COR-L47 (cell line): ENCODE data around the gene CD28.
"Not testable (repeated sequence)": the region's sequence is repeated elsewhere in the genome, so short reads cannot be mapped to it uniquely, and the experiment has no call there.

ENCODE experiments used
- DNase-seq: peaks from one replicate; lab custom pipeline; 2025; lab: John Stamatoyannopoulos, UW

The CD28 gene

GRCh38 chr2:203784710-203785270 lies 78.4 kb downstream of the CD28 start:
- DNase-seq, result not testable (repeated sequence)

GRCh38 chr2:203785391-203786110 lies 79.1 kb downstream of the CD28 start:
- DNase-seq, result not testable (repeated sequence)

- DNase-seq, result no peak
Observed at GRCh38 chr2:203786549-203787351, 80.3 kb downstream of the CD28 start.

GRCh38 chr2:203787979-203788378 lies 81.5 kb downstream of the CD28 start:
- no peak for DNase-seq
